ENCODE results near the gene CDK11B.
"Not testable (repeated sequence)": the region's sequence is repeated elsewhere in the genome, so short reads cannot be mapped to it uniquely, and the experiment has no call there.

The CDK11B gene

DNA sequence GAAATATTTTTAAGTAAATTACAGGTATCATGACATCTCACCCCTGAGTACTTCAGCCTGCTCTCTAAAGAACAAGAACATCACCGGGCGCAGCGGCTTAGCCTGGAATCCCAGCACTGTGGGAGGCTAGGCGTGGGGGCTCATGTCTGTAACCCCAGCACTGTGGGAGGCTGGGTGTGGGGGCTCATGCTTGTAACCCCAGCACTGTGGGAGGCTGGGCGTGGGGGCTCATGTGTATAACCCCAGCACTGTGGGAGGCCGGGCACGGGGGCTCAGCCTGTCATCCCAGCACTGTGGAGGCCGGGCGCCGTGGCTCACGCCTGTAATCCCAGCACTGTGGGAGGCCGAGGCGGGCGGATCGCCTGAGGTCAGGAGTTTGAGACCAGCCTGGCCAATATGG lies 7.7 kb upstream of the CDK11B start:
- no peak for TF ChIP-seq ZFX (IDR thresholded peaks at IDR 0.05)
- TF ChIP-seq, protein P1, sequence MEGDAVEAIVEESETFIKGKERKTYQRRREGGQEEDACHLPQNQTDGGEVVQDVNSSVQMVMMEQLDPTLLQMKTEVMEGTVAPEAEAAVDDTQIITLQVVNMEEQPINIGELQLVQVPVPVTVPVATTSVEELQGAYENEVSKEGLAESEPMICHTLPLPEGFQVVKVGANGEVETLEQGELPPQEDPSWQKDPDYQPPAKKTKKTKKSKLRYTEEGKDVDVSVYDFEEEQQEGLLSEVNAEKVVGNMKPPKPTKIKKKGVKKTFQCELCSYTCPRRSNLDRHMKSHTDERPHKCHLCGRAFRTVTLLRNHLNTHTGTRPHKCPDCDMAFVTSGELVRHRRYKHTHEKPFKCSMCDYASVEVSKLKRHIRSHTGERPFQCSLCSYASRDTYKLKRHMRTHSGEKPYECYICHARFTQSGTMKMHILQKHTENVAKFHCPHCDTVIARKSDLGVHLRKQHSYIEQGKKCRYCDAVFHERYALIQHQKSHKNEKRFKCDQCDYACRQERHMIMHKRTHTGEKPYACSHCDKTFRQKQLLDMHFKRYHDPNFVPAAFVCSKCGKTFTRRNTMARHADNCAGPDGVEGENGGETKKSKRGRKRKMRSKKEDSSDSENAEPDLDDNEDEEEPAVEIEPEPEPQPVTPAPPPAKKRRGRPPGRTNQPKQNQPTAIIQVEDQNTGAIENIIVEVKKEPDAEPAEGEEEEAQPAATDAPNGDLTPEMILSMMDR (conservative IDR thresholded peaks at IDR 0.05), result no peak
- no peak overlapping the region for H3K27ac ChIP-seq

DNA sequence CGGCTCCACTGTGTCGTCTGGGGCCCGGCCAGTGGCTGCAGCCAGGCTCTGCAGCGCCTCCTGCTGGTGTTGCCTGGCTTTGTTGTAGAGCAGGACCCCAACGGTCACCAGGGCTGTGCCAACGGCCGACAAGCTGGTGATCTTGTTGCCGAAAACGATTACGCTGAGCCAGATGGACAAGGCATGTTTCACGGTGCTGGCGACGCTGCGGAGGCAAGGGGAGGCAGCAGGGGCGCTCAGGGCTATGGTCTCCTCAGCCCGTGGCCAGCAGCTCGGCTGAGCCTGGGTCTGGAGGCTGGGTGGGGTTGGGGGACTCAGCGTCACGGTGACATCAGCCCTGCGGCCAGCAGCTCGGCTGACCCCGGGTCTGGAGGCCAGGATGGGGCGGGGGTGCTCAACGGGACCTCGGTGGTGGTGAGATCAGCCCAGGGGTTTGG lies 7.0 kb upstream of the CDK11B start:
- TF ChIP-seq ZFX (IDR thresholded peaks at IDR 0.05), result no peak
- TF ChIP-seq, protein P1 (conservative IDR thresholded peaks at IDR 0.05), result peak; percentile 77

DNA sequence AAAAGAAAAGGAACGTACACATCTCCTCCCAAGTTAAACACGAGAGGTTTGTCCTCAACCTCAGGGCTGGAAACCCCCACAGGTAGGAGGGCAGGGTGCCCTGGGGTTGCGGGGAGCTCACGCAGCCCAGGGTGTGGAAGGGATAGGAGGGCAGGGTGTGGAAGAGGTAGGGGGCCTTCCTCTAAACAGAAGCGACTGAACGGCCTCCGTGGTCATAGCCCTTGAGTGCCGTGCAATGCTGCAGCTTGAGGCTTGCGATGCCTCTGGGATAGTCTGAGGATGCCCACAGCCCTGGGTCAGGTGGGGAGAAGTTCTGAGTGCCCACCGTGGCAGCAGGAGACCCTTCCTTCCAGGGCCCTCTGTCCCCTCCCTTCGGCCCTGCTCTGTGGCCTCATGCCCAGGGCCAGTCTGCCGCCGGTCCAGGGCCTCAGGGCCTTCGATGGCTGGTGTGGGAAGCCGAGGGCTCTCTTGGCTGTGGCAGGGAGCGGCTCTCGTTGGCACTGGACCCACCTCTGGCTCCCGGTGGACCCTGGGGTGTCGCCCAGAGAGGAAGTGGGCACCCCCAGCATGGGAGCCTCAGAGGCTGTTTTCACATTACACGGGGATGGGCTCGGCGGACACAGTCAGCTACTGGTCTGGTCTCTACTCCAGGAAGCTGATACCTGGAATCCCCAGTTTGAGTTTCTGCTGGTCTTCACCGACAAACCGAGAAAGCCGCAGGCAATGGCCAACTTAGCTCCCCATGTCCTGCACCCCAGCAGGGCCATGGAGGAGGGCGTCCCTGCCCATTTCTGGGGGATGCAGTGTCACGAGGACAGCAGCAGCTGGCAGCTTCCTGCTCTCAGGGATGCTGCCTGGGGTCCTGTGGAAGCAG lies 6.4 kb upstream of the CDK11B start:
- no peak overlapping the region for H3K27ac ChIP-seq
- no peak for TF ChIP-seq ZFX (IDR thresholded peaks at IDR 0.05)
- TF ChIP-seq, protein P1 (conservative IDR thresholded peaks at IDR 0.05), result no peak

More for the DNA sequence above, 7.0 kb upstream of the CDK11B start:
- no peak overlapping the region for H3K27ac ChIP-seq

DNA sequence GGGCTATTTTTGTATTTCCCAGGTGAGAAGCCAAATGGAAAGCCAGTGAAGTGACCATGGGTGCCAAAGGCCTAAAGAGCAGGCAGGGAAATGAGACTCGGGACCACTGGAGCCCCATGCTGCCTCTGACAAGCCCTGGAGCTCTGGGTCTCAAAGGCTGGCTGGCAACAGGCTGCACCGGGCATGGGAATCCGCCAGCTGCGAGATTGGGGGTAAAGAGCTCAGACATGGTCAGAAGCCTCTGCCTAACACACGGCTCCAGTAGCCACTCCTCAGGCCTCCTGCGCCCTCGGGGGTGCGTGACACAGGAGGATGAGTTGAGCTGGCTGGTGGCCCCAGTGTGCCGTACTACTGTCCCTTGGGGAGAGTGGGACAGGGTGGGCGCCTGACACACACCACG lies 5.5 kb upstream of the CDK11B start:
- not testable (repeated sequence) for H3K27ac ChIP-seq

DNA sequence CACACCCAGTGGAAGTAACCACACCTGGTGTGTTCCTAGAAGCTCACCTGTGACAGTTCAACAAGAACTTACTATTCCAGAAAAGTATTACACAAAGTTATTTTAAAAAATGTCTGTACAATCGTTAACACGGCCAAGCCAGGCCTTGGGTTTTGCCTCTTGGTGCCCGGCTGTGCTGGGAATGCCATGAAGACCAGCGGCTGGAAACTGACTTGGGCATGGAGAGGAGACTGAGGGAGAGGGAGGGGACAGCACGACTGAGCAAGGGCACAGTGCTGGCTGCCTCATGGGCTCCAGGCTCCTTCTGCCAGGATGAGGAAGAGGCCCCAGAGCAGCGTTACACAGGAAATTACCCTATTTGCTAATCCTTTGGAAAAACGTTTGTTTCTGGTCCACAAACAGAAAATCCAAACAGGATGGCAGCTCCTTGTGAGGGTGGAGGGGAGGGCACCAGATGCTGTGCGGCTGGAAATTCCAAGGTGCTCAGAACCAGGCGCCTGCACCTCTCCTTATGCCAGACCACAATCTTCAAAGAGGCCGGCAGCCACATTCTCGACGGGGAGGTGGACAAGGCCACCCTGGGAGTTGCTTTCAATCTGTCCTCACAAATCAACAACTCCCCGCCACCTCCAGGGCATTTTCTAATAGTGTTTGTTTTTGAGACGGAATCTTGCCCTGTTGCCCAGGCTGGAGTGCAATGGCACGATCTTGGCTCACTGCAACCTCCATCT lies 4.2 kb upstream of the CDK11B start:
- not testable (repeated sequence) for H3K27ac ChIP-seq

DNA sequence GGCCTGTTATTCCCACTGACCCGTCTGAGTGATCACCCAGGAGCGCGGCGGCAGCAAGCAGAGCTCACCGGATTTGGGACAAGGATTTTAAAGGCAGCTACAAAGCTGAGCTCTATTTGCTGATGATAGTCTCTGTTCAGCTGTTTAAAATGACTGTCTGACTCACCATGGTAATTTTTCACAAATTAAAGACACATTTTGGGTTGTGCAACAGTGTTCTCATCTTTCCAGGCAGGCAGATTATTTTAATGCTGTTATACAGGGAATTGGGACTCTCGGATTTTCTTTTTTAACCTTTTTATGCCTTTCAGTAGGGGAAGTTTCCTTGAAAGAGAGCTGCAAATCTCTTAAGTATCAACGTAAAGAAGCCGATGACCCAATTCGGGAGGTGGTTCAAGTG lies 3.6 kb upstream of the CDK11B start:
- H3K27ac ChIP-seq, result not testable (repeated sequence)

DNA sequence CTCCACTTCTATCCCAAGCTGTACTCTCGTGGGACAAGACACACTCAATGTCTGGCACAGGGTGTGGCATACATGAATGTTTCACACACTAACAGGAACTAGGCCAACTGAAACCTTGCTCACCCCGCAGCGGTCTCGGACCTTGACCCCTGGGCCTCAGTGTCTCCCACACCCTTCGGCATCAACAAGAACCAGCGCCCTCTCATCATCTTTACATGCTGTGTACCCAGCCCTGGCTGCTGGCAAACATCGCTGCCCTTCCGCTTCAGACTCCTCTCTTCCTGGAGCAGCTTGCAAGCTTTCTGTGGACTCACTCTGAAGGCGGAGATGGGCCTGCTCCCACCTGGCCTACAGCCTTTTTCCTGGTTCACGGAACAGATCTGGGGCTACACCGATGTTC lies 10.5 kb downstream of the CDK11B start:
- H3K27ac ChIP-seq, result not testable (repeated sequence)

DNA sequence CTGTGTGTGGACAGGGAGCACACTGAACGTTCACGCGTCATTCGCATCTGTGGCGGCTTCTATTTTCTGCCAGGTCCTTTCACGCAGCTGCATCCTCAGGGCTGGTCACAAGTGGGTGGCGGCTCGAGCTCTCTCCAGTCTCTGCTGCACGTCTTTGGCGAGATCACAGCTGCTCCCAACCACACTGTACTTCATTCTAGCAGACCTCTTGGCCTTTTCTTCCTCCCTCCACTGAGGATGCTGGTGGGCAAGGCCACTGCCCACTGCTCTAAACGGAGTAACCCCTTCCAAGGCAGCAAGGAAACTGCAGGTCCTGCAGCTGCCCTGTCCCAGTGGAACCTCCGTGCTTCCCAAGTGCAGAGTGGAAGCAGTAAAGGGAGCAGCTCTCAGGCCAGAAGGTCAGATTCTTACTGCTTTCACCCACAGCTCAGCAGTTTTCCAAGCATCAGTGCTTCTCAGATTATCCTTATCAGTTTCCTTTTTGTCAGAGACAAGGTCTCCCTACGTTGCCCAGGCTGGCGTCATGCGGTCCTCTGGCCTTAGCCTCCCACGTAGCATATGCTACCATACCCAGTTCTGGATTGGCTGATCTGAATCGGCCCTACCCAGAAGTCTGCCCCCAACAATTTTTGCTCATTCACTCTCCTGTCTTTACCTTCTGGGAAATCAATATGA lies 11.1 kb downstream of the CDK11B start:
- H3K27ac ChIP-seq, result not testable (repeated sequence)

DNA sequence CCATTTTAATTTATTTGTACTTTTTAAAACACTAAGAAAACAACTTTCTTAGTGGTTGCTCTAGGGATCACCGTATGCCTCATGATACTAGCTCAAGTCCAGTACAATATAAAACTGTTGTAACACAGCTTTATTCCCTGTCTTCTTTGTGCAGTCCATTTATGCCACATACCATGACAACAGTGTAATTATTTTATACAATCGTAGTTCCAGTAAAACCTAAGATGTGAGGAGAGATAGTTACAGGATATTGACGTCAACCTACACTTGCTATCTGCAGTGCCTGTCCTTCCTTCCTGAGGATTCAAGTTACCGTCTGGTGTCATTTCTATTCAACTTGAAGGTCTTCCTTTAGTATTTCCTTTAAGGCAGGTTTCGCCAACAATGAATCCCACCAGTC lies 12.5 kb downstream of the CDK11B start:
- not testable (repeated sequence) for H3K27ac ChIP-seq

DNA sequence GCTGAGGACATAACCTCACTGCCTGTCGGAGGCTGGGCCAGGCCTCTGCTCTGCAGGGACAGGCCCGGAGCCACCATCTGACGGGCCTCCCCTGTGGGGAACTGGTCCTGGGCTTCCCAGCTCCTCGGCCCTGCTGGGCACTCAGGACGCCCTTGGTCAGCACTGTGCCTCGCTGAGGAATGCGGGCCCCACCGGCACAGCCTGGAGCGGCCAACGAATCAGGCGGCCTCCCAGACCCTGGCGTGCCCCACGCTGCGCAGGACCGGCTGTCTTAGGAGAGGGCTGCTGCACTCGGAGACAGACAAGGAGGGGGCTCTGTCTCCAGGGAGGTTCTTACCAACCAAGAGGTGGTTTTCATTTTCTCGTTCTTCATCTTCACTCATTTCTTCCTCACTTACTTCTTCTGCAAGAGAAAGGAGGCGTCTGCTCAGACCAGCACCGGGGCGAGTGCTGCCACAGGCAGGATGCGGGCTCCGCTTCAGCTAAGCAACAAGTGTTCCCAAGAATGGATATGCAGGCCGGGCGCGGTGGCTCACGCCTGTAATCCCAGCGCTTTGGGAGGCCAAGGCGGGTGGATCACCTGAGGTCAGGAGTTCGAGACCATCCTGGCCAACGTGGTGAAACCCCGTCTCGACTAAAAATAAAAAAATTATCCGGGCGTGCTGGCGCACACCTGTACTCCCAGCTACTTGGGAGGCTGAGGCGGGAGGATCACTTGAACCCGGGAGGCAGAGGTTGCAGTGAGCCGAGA lies 17.9 kb downstream of the CDK11B start:
- not testable (repeated sequence) for H3K27ac ChIP-seq

DNA sequence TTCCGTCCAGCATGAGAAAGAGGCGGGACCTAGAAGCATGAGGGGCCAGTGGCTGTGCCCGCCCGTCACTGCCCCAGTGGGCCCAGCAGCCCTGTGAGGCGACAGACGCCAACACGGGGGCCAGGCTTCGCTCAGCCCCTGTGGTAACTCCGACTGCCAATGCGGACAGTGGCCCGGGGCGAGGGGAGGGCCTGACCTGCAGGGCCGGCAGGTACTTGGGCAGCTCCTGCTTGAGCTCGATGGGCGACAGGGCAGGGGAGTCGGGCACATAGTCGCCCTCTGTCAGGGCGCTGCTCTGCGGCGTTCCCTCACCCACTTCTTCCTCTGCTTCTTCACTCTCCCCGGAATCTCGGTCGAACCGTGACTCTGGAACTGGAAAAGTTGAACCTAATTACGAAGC lies 18.7 kb downstream of the CDK11B start:
- not testable (repeated sequence) for H3K27ac ChIP-seq

DNA sequence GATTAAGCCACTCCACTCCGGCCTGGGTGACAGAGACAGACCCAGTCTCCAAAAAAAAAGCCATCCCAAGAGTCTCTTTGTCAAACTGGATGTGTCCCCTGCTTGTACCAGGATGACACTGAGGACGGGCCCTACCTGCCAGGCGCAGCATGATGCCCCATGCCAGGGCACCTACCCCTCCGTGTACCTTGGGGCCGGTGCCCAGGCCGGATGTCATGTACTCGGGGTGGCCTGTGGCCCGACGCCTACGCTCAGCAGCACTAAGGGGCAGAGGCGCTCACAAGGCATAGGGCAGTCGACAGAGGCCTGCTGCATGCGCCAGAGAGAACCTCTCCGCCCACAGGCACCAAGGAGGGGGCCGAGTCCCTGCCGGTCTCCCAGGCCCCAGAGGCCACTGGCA lies 19.4 kb downstream of the CDK11B start:
- H3K27ac ChIP-seq, result not testable (repeated sequence)

DNA sequence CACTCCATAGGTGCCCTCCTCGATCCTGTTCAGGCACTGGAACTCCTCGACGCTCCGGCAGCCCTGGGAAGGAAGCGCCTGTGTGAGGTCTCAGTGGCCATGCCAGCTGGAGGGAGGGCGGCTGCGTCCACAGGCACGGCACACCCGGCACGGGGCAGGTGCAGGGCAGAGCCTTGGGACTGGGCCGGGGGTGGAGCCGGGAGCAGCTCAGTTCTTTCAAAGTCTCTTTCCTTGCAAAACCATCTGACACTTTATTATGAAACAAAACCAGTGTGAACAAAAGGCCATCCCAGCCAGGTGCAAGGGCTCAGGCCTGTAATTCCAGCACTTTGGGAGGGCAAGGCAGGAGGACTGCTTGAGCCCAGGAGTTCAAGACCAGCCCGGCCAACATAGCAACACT lies 20.3 kb downstream of the CDK11B start:
- H3K27ac ChIP-seq, result not testable (repeated sequence)

DNA sequence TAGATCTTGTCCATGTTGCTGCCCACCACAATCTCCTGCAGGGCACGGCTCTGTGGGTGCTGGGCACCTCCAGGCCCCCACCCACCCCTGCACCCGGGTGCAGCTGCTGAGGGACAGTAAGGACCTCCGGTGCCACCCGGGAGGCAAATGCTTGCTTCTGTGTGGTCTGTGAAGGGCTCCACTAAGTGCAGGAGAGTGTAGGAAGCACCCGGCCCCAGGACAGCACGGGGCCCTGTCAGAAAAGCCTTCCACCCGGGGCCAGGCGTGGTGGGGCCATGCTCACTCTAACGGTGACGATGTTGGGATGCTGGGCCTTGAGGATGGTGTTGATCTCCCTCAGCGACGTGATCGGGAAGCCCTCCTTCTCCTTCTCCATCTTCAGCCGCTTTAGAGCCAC lies 21.3 kb downstream of the CDK11B start:
- H3K27ac ChIP-seq, result not testable (repeated sequence)

DNA sequence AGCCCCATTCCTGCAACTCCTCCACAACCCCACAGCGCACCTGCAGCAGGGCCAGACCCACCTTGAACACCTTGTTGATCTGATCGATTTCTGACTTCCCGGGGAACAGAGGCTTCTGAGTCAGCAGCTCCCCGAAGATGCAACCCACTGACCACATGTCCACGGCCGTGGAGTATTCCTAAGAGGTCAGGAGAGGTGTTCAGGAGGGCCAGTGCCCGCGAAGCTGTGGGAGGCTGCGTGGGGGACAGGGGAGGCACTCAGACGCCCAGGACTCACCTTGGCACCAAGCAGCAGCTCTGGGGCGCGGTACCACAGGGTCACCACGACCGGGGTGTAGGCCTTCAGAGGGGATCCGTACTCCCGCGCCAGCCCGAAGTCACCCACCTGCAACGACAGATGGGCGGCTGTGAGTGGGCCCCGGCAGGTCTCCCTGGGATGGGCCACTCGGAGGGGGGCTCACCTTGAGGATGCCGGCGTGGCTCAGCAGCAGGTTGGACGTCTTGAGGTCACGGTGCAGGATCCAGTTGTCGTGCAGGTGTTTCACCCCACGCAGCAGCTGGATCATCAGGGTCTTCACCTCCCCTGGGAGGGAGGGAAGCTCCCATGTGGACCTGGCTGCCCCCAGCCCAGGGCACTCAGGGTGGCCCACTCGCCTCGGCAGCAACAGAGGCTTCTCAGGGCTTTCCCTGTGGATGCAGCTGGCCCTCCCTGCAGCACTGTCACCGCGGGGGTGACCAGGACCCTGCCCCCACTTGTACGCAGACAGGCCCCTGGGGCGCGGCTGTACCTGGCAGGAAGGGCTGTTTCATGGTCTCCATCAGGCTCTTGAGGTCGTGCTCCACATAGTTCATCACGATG lies 22.0 kb downstream of the CDK11B start:
- H3K27ac ChIP-seq, result not testable (repeated sequence)

DNA sequence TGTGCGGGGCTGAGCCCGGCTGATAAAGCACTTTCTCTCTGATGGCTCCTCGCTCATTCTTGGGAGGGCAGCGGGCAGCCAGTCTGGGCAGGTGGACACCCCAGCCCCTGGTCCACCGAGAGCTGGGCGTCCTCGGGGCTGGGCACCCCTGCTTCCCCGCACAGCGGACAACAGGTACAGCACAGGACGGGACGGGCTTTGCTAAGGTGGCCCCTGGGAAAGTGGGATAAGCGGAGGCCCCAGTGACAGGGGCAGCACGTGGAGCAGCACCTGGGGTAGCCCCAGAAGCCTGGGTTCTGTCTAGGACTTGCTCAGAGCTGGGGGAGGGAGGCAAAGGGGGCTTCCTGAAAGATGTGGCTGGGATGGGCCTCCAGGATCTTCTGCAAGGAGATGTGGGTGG lies 24.2 kb downstream of the CDK11B start:
- not testable (repeated sequence) for H3K27ac ChIP-seq

All from C4-2B (cell line).